Panc1 (cell line): ENCODE measurements around the gene DAND5. TPM values are rescaled to one million over a fixed set of nuclear protein-coding genes. Genes with fewer than 3 reads are reported as not detected.
A peak's percentile ranks its signal among the peaks of the same experiment; 100 is the strongest.

ENCODE experiments used
- ATAC-seq: fragments of 200-7000 bp; cut with Tn5 transposase; 2 replicates; pipeline ENCODE4 v1.9.1; 2020; ENCODE audit warnings: mild to moderate bottlenecking, moderate library complexity
- BruUV-seq: library from RNA; stranded (reverse); fragments of 400-500 nt; replicated peaks from 2 replicates; lab custom pipeline; 2021; lab: Mats Ljungman, UMichigan
- CTCF ChIA-PET: fragments of 300-600 bp; sonication (Branson Sonifier 250); formaldehyde crosslinking; loops from one replicate; lab custom pipeline; 2022; ENCODE audit warnings: antibody characterized with exemption; lab: Charles Lee
- POLR2A ChIA-PET: fragments of 300-600 bp; sonication (Branson Sonifier 250); formaldehyde crosslinking; loops from one replicate; lab custom pipeline; 2022; ENCODE audit warnings: antibody characterized with exemption; lab: Charles Lee
- DNase-seq: peaks from one replicate; pipeline ENCODE4 v3.0.0-alpha.2; 2010; ENCODE audit warnings: low read depth, low spot score
- H3K27ac ChIP-seq: 2 replicates; pipeline ENCODE4 v1.5.1; 2011; ENCODE audit warnings: mild to moderate bottlenecking, low read length, inconsistent platforms
- H3K27me3 ChIP-seq: fragments of 200-500 bp; sonication (Bioruptor generic); 2 replicates; pipeline ENCODE4 v1.6.0; 2014; ENCODE audit warnings: low read length, inconsistent platforms; ENCODE audit not compliant: control insufficient read depth, insufficient read depth
- H3K36me3 ChIP-seq: fragments of 200-500 bp; sonication (Bioruptor generic); 2 replicates; pipeline ENCODE4 v1.5.1; 2014; ENCODE audit warnings: inconsistent platforms, mild to moderate bottlenecking, low read length, moderate library complexity; ENCODE audit not compliant: control insufficient read depth, insufficient read depth
- H3K4me1 ChIP-seq: 2 replicates; pipeline ENCODE4 v1.5.1; 2011; ENCODE audit warnings: inconsistent platforms, mild to moderate bottlenecking, low read length, moderate library complexity; ENCODE audit not compliant: control insufficient read depth, insufficient read depth
- H3K4me3 ChIP-seq, 2 experiments: 2 replicates each; pipeline ENCODE4 v1.5.1; 2011 to 2012; ENCODE audit warnings: low read depth in 2 of 2, low read length in 2 of 2, mild to moderate bottlenecking in 2 of 2, inconsistent platforms in 1 of 2, moderate library complexity in 1 of 2
- H3K9me3 ChIP-seq: fragments of 200-500 bp; sonication (Bioruptor generic); 2 replicates; pipeline ENCODE4 v1.5.1; 2014; ENCODE audit warnings: low read depth, mild to moderate bottlenecking, inconsistent platforms, low read length, moderate library complexity; ENCODE audit not compliant: control insufficient read depth, insufficient read depth
- CTCF ChIP-seq: fragments of 450-650 bp; IDR thresholded peaks from 2 replicates; pipeline ENCODE4 v1.5.1; 2017; ENCODE audit warnings: mild to moderate bottlenecking
- POLR2AphosphoS5 ChIP-seq: IDR thresholded peaks from 2 replicates; pipeline ENCODE4 v1.6.1; 2012; ENCODE audit warnings: mild to moderate bottlenecking, low read depth, low read length, moderate library complexity
- REST ChIP-seq, 2 experiments: IDR thresholded peaks; 2 replicates each; pipeline ENCODE4 v1.6.1; 2011 to 2012; ENCODE audit warnings: low read depth in 2 of 2, control low read depth in 1 of 2, low read length in 1 of 2, mild to moderate bottlenecking in 1 of 2, moderate library complexity in 1 of 2; ENCODE audit not compliant: insufficient read depth in 1 of 2
- SIN3A ChIP-seq: IDR thresholded peaks from 2 replicates; pipeline ENCODE4 v1.6.1; 2012; ENCODE audit warnings: low read depth, mild to moderate bottlenecking, low read length, moderate library complexity, borderline replicate concordance; ENCODE audit not compliant: insufficient read depth
- TCF7L2 ChIP-seq: IDR thresholded peaks from 2 replicates; pipeline ENCODE4 v1.6.1; 2011; ENCODE audit warnings: mild to moderate bottlenecking, low read depth, low read length, inconsistent platforms
- in situ Hi-C: cut with HindIII; loops from 2 replicates; pipeline ENCODE4 v1.10.0; 2016; ENCODE audit warnings: low sequenced_read_pairs, low pct_unique_long_range_greater_than_20kb
- intact Hi-C: fragments of 100-400 bp; cut with micrococcal nuclease; formaldehyde crosslinking; loops from one replicate; pipeline ENCODE4 v1.10.0; 2022; ENCODE audit not compliant: unreplicated experiment
- microRNA-seq: library from miRNA; unstranded; fragments of <30 nt; microRNA quantifications from one replicate; pipeline ENCODE4 v1.1.0, GENCODE V29; 2020; ENCODE audit not compliant: unreplicated experiment
- total RNA-seq: library from RNA; stranded (reverse); gene quantifications from one replicate; pipeline ENCODE4 v1.2.1, GENCODE V29; 2021; ENCODE audit not compliant: unreplicated experiment

DAND5 gene
- total RNA-seq, 1 experiment from 2014 or later, result 0.54 TPM

GRCh38 chr19:13022859-13023636 lies 53.7 kb downstream of the DAND5 start:
- no TSS peak for BruUV-seq
- peak overlapping the region; percentile 99 for H3K27ac ChIP-seq
- ChIA-PET POLR2A (interaction anchor here (0.6 to 0.7 kb wide), 2 partner anchors 118 to 232 kb away, joined by 3 to 7 read pairs; no protein-coding TSS in a partner anchor), CTCF (interaction anchor here (0.7 to 0.8 kb wide), 3 partner anchors 9 to 57 kb away, joined by 3 to 10 read pairs (median 6); no protein-coding TSS in a partner anchor)
- intact Hi-C loops, result loop anchor here (5.0 kb wide), 1 partner anchor 34 kb away; no protein-coding TSS in a partner anchor
- H3K36me3 ChIP-seq, result no peaks in the 10 kb centered on the region
- in situ Hi-C loops, result no loop called here
- H3K4me1 ChIP-seq, result peaks cover 43% of the 10 kb centered on the region
- ATAC-seq (peak; percentile 72), DNase-seq (no peak)
- H3K4me3 ChIP-seq, result peak overlapping the region; percentile 53 to 81
- TF ChIP-seq TCF7L2 (no peak), POLR2AphosphoS5 (peak; percentile 48; the same call in 1 of the 2 replicates), SIN3A (0 out of 2 replicates have a peak, but pooled peaks have one; percentile 38)
- H3K9me3 ChIP-seq, result no peaks in the 10 kb centered on the region
- H3K27me3 ChIP-seq, result no peaks in the 10 kb centered on the region

GRCh38 chr19:13023656-13024055 lies 54.3 kb downstream of the DAND5 start:
- ATAC-seq (no peak), DNase-seq (no peak)
- ChIA-PET POLR2A (interaction anchor here (0.7 kb wide), 1 partner anchor 233 kb away, joined by 7 read pairs; no protein-coding TSS in a partner anchor), CTCF (interaction anchor here (0.7 to 0.8 kb wide), 3 partner anchors 10 to 58 kb away, joined by 3 to 10 read pairs (median 6); no protein-coding TSS in a partner anchor)
- Histone ChIP-seq H3K36me3 (no peaks in the 10 kb centered on the region), H3K4me3 (peak overlapping the region; percentile 53 to 81), H3K27ac (peak overlapping the region; percentile 99), H3K4me1 (peaks cover 47% of the 10 kb centered on the region), H3K27me3 (no peaks in the 10 kb centered on the region), H3K9me3 (no peaks in the 10 kb centered on the region)
- BruUV-seq, result no TSS peak
- in situ Hi-C loops (no loop called here), intact Hi-C loops (loop anchor here (5.0 kb wide), 1 partner anchor 34 kb away; no protein-coding TSS in a partner anchor)
- TF ChIP-seq CTCF, result no peak
- TF ChIP-seq TCF7L2, result no peak
- TF ChIP-seq SIN3A, result no peak
- no peak for TF ChIP-seq REST (IDR thresholded peaks at IDR 0.05; ENCODE audit: insufficient read depth in 1 of 2, low read depth in 2 of 2, low read length in 1 of 2)
- TF ChIP-seq POLR2AphosphoS5, result no peak

Small RNA genes within 50 kb of the gene (microRNA-seq; reads per million reads assigned to microRNA genes)
- gene MIR5695 (not detected), gene MIR6515 (2.5 reads per million)

Other genes starting within 250 kb of the DAND5 start
- 83.3 TPM for gene TNPO2, start 245.6 kb upstream of the DAND5 start, total RNA-seq
- gene TRIR, start 234.9 kb upstream of the DAND5 start, total RNA-seq, result 143 TPM
- gene GET3, start 232.1 kb upstream of the DAND5 start, total RNA-seq, result 69.9 TPM
- not detected for gene BEST2, start 217.8 kb upstream of the DAND5 start, total RNA-seq
- gene HOOK2, start 194.0 kb upstream of the DAND5 start, total RNA-seq, result 14.3 TPM
- 49.7 TPM for gene JUNB, start 178.1 kb upstream of the DAND5 start, total RNA-seq
- gene PRDX2, start 167.8 kb upstream of the DAND5 start, total RNA-seq, result 61.0 TPM
- gene THSD8, start 167.5 kb upstream of the DAND5 start, total RNA-seq, result 24.8 TPM
- gene RNASEH2A, start 163.0 kb upstream of the DAND5 start, total RNA-seq, result 44.9 TPM
- gene RTBDN, start 135.0 kb upstream of the DAND5 start, total RNA-seq, result 2.4 TPM
- 3.1 TPM for gene MAST1, start 131.1 kb upstream of the DAND5 start, total RNA-seq
- 78.9 TPM for gene DNASE2, start 88.1 kb upstream of the DAND5 start, total RNA-seq
- gene KLF1, start 82.4 kb upstream of the DAND5 start, total RNA-seq, result 0.10 TPM
- 15.6 TPM for gene GCDH, start 78.4 kb upstream of the DAND5 start, total RNA-seq
- gene SYCE2, start 50.3 kb upstream of the DAND5 start, total RNA-seq, result 1.6 TPM
- 80.3 TPM for gene FARSA, start 35.9 kb upstream of the DAND5 start, total RNA-seq
- 1,060 TPM for gene CALR, start 31.0 kb upstream of the DAND5 start, total RNA-seq
- 111 TPM for gene RAD23A, start 23.7 kb upstream of the DAND5 start, total RNA-seq
- 36.7 TPM for gene GADD45GIP1, start 12.4 kb upstream of the DAND5 start, total RNA-seq
- 144 TPM for gene NFIX, start 25.9 kb downstream of the DAND5 start, total RNA-seq
- gene LYL1, start 133.3 kb downstream of the DAND5 start, total RNA-seq, result 0.23 TPM
- gene TRMT1, start 147.2 kb downstream of the DAND5 start, total RNA-seq, result 52.0 TPM
- gene NACC1, start 148.7 kb downstream of the DAND5 start, total RNA-seq, result 129 TPM
- gene STX10, start 180.8 kb downstream of the DAND5 start, total RNA-seq, result 43.6 TPM
- 80.4 TPM for gene IER2, start 180.8 kb downstream of the DAND5 start, total RNA-seq